ENCODE data around the gene SCAMP4. TPM values are rescaled to one million over a fixed set of nuclear protein-coding genes. Genes with fewer than 3 reads are reported as not detected.
"Not testable (repeated sequence)": the region's sequence is repeated elsewhere in the genome, so short reads cannot be mapped to it uniquely, and the experiment has no call there.

The SCAMP4 gene
- total and polyA plus RNA-seq, 2 experiments from 2014 or later = 53.7 to 62.5 TPM

DNA sequence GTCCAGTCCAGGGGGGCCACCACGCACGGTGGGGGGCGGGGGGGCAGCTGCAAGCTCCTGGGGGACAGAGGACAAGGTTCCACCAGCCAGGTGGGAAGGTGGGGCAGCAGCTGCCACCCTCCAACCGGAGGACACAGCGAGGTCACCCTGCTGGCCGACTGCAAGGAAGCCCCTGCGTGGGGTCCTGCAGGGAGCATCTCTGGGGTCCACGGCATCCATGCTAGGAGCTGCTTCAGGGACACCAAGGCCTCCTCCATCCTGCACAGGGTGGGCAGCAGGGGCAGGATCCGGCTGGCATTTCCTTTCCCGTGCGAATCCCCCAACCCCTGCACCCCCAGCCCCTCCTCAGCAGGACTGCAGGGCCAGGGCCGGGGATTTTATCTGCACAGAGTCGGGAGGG is 33.6 kb upstream of the SCAMP4 start:
- peaks cover 16% of the 10 kb centered on the region for H3K4me1 ChIP-seq (ENCODE audit: low read depth)
- TF ChIP-seq CTCF (IDR thresholded peaks at IDR 0.05; ENCODE audit: low read depth, low read length) = no peak
- no peaks in the 10 kb centered on the region for H3K36me3 ChIP-seq
- no peak for DNase-seq (ENCODE audit: low read depth in 1 of 2, low spot score in 1 of 2)
- H3K27ac ChIP-seq = no peak overlapping the region
- H3K27me3 ChIP-seq = no peaks in the 10 kb centered on the region
- H3K4me3 ChIP-seq = no peak overlapping the region
- no peaks in the 10 kb centered on the region for H3K9me3 ChIP-seq (ENCODE audit: low read depth)

GRCh38 chr19:1872807-1873523 is 32.2 kb upstream of the SCAMP4 start:
- Histone ChIP-seq H3K36me3 (no peaks in the 10 kb centered on the region), H3K27me3 (no peaks in the 10 kb centered on the region), H3K4me1 (ENCODE audit: low read depth) (peaks cover 16% of the 10 kb centered on the region), H3K27ac (no peak overlapping the region), H3K4me3 (no peak overlapping the region), H3K9me3 (ENCODE audit: low read depth) (no peaks in the 10 kb centered on the region)
- DNase-seq (ENCODE audit: low read depth in 1 of 2, low spot score in 1 of 2) = no peak
- TF ChIP-seq CTCF (IDR thresholded peaks at IDR 0.05; ENCODE audit: low read depth, low read length) = no peak

- no peaks in the 10 kb centered on the region for H3K36me3 ChIP-seq
- H3K27me3 ChIP-seq = no peaks in the 10 kb centered on the region
- DNase-seq (ENCODE audit: low read depth in 1 of 2, low spot score in 1 of 2) = no peak
- no peaks in the 10 kb centered on the region for H3K9me3 ChIP-seq (ENCODE audit: low read depth)
- H3K4me3 ChIP-seq = no peak overlapping the region
- H3K4me1 ChIP-seq (ENCODE audit: low read depth) = peaks cover 16% of the 10 kb centered on the region
- no peak overlapping the region for H3K27ac ChIP-seq
- TF ChIP-seq CTCF (IDR thresholded peaks at IDR 0.05; ENCODE audit: low read depth, low read length) = no peak
These were observed 31.4 kb upstream of the SCAMP4 start for GRCh38 chr19:1873524-1874473.

- H3K9me3 ChIP-seq (ENCODE audit: low read depth) = no peaks in the 10 kb centered on the region
- peak overlapping the region; percentile 93 for H3K27ac ChIP-seq
- no peaks in the 10 kb centered on the region for H3K27me3 ChIP-seq
- H3K36me3 ChIP-seq = no peaks in the 10 kb centered on the region
- DNase-seq (ENCODE audit: low read depth in 1 of 2, low spot score in 1 of 2) = no peak
- H3K4me1 ChIP-seq (ENCODE audit: low read depth) = peaks cover 16% of the 10 kb centered on the region
- no peak for TF ChIP-seq CTCF (IDR thresholded peaks at IDR 0.05; ENCODE audit: low read depth, low read length)
- H3K4me3 ChIP-seq = peak overlapping the region; percentile 94
These were observed 30.5 kb upstream of the SCAMP4 start for GRCh38 chr19:1874554-1875185.

DNA sequence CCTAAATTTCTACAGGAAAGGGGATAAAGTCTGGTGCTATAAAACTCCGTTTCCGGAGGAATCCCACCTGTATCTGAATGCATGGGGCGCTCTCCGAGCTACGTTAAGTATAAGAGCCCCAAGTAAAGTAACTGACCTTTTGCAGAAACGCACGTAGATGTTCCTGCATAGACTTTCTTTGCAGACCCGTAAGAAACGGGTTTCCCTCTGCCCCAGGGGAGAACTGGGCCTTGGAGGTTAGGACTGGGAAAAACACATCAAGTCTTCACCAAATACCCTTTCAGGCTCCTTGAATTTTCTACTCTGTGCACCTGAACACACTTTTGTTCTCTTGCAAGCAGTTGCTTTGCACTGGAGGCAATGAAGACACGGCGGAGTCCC is 29.9 kb upstream of the SCAMP4 start:
- H3K4me1 ChIP-seq (ENCODE audit: low read depth) = peaks cover 16% of the 10 kb centered on the region

More for the DNA sequence above, 29.9 kb upstream of the SCAMP4 start:
- DNase-seq (ENCODE audit: low read depth in 1 of 2, low spot score in 1 of 2); H3K36me3 ChIP-seq; H3K27me3 ChIP-seq; H3K9me3 ChIP-seq (ENCODE audit: low read depth): not testable (repeated sequence)
- Histone ChIP-seq H3K27ac (peak overlapping the region; percentile 93), H3K4me3 (peak overlapping the region; percentile 94)
